Osteocyte (in vitro differentiated cells): ENCODE results near the gene GSC2. TPM values are rescaled to one million over a fixed set of nuclear protein-coding genes. Genes with fewer than 3 reads are reported as not detected.

Source experiments
- DNase-seq: peaks from one replicate; pipeline ENCODE4 v3.0.0; 2021; ENCODE audit warnings: mixed read lengths; ENCODE audit not compliant: unreplicated experiment; ENCODE audit errors: extremely low spot score
- H3K27ac Mint-ChIP-seq: one replicate; pipeline ENCODE4 v1.8.0; 2021; ENCODE audit warnings: mild to moderate bottlenecking, mixed read lengths; ENCODE audit not compliant: unreplicated experiment
- H3K27me3 Mint-ChIP-seq: one replicate; pipeline ENCODE4 v1.8.0; 2021; ENCODE audit warnings: mixed read lengths; ENCODE audit not compliant: unreplicated experiment
- H3K36me3 Mint-ChIP-seq: one replicate; pipeline ENCODE4 v1.8.0; 2021; ENCODE audit warnings: mixed read lengths; ENCODE audit not compliant: unreplicated experiment
- H3K4me1 Mint-ChIP-seq: one replicate; pipeline ENCODE4 v1.8.0; 2021; ENCODE audit warnings: mixed read lengths; ENCODE audit not compliant: unreplicated experiment
- H3K4me3 Mint-ChIP-seq: one replicate; pipeline ENCODE4 v1.8.0; 2021; ENCODE audit warnings: mild to moderate bottlenecking, moderate library complexity, mixed read lengths; ENCODE audit not compliant: unreplicated experiment
- H3K9me3 Mint-ChIP-seq: one replicate; pipeline ENCODE4 v1.8.0; 2021; ENCODE audit warnings: mixed read lengths; ENCODE audit not compliant: unreplicated experiment
- CTCF ChIP-seq: fragments of 200-600 bp; sonication (generic); IDR thresholded peaks from 2 replicates; pipeline ENCODE4 v1.5.0; 2021; ENCODE audit warnings: antibody characterized with exemption, mild to moderate bottlenecking, moderate library complexity
- total RNA-seq: library from RNA; stranded (reverse); gene quantifications from 2 replicates; pipeline ENCODE4 v1.2.1, GENCODE V29; 2021

Gene GSC2
- total RNA-seq, 1 donor from 2014 or later: not detected

DNA sequence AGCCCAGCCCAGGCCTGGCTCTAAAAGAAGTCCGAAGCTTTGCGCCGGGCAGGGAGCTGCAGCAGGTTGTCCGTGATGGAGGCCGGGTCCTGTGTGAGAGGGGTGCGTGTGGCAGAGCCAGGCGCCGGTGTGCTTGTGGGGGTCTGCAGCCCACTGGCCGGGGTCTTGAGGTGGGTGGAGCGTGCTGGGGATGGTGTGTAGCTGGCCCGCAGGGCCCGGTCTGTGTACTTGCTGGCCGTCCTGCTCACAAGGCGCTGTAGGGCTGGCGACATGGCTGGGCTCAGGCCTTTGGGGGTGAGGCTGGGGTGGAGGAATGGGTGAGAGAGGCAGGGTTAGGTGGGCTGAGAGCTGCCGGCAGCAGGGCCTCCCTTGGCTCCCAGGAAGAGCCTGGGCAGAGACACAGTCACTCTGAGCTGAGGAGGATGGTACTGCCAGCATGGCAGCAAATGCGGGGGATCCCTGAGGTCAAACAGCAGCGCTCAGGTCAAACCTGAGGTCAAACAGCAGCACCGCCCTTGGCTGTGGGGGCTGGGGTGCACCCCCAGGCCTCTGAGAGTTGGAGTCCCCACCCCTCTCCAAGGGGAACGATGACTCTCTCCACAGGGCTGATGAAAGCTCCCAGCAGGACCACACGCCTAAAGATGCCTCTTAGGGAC, 15.8 kb downstream of the GSC2 start:
- Mint-ChIP-seq H3K36me3 (peaks cover 36% of the 10 kb centered on the region), H3K27me3 (no peaks in the 10 kb centered on the region), H3K4me3 (no peak overlapping the region), H3K9me3 (no peaks in the 10 kb centered on the region), H3K27ac (no peak overlapping the region), H3K4me1 (no peaks in the 10 kb centered on the region)
- no peak for TF ChIP-seq CTCF
- no peak for DNase-seq

GRCh38 chr22:19133561-19133960, 16.5 kb downstream of the GSC2 start:
- H3K27me3 Mint-ChIP-seq: no peaks in the 10 kb centered on the region
- no peak for TF ChIP-seq CTCF
- H3K36me3 Mint-ChIP-seq: peaks cover 32% of the 10 kb centered on the region

GRCh38 chr22:19132693-19133400, 17.2 kb downstream of the GSC2 start:
- no peak for DNase-seq
- H3K27ac Mint-ChIP-seq: no peak overlapping the region
- H3K9me3 Mint-ChIP-seq: no peaks in the 10 kb centered on the region
- TF ChIP-seq CTCF: no peak
- H3K4me3 Mint-ChIP-seq: no peak overlapping the region
- no peaks in the 10 kb centered on the region for H3K27me3 Mint-ChIP-seq
- no peaks in the 10 kb centered on the region for H3K4me1 Mint-ChIP-seq
- peaks cover 32% of the 10 kb centered on the region for H3K36me3 Mint-ChIP-seq

More at GRCh38 chr22:19133561-19133960, 16.5 kb downstream of the GSC2 start:
- no peak for DNase-seq
- Mint-ChIP-seq H3K9me3 (no peaks in the 10 kb centered on the region), H3K4me1 (no peaks in the 10 kb centered on the region), H3K27ac (no peak overlapping the region), H3K4me3 (no peak overlapping the region)

DNA sequence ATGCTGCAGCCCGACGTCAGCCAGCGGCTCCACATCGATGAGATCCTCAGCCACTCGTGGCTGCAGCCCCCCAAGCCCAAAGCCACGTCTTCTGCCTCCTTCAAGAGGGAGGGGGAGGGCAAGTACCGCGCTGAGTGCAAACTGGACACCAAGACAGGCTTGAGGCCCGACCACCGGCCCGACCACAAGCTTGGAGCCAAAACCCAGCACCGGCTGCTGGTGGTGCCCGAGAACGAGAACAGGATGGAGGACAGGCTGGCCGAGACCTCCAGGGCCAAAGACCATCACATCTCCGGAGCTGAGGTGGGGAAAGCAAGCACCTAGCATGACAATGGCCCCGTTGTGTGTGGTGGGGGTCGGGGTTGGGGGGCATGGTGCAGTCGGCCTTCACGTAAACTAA, 17.9 kb downstream of the GSC2 start:
- no peak for TF ChIP-seq CTCF
- H3K9me3 Mint-ChIP-seq: no peaks in the 10 kb centered on the region
- H3K36me3 Mint-ChIP-seq: peaks cover 32% of the 10 kb centered on the region
- no peaks in the 10 kb centered on the region for H3K4me1 Mint-ChIP-seq
- H3K27me3 Mint-ChIP-seq: no peaks in the 10 kb centered on the region
- H3K27ac Mint-ChIP-seq: no peak overlapping the region
- DNase-seq: no peak
- no peak overlapping the region for H3K4me3 Mint-ChIP-seq

GRCh38 chr22:19131685-19132015, 18.4 kb downstream of the GSC2 start:
- H3K4me1 Mint-ChIP-seq: no peaks in the 10 kb centered on the region
- DNase-seq: no peak
- H3K36me3 Mint-ChIP-seq: peaks cover 27% of the 10 kb centered on the region
- no peaks in the 10 kb centered on the region for H3K9me3 Mint-ChIP-seq
- H3K4me3 Mint-ChIP-seq: no peak overlapping the region
- H3K27me3 Mint-ChIP-seq: no peaks in the 10 kb centered on the region
- TF ChIP-seq CTCF: no peak
- H3K27ac Mint-ChIP-seq: no peak overlapping the region
